K562 treated with DMSO at 1 percent for 48 hours (cell line): Measurements from ENCODE around the gene NDUFB2. TPM values are rescaled to one million over a fixed set of nuclear protein-coding genes. Genes with fewer than 3 reads are reported as not detected.

Experiments
- total RNA-seq: library from RNA; unstranded; fragments of 300-600 nt; gene quantifications from 2 replicates; pipeline ENCODE4 v1.2.3, GENCODE V29; 2022; ENCODE audit warnings: low replicate concordance; ENCODE audit errors: extremely low read depth

Gene NDUFB2
- not detected in 2 replicates for total RNA-seq

GRCh38 chr7:140696680-140697446 is at the start of gene NDUFB2:
Gene NDUFB2 (plus strand): TSS chr7:140696708. CDS start chr7:140696745, 37 bp downstream.

GRCh38 chr7:140672382-140673062 is 24.0 kb upstream of the NDUFB2 start, which contains the start of gene ADCK2:
Gene ADCK2 (plus strand): TSS chr7:140672945. CDS start chr7:140673331, 386 bp downstream.

Other genes with a start within 250 kb of the NDUFB2 start
- not detected in 2 replicates for gene MKRN1, start 217.2 kb upstream of the NDUFB2 start, total RNA-seq
- gene DENND2A, start 55.9 kb upstream of the NDUFB2 start, total RNA-seq: not detected in 2 replicates
- gene ADCK2, start 23.8 kb upstream of the NDUFB2 start, total RNA-seq: not detected in 2 replicates
- gene BRAF, start 228.2 kb downstream of the NDUFB2 start, total RNA-seq: not detected in 2 replicates